GM13976 (cell line): ENCODE data around the gene CALHM1.

ENCODE experiments used
- DNase-seq: peaks from one replicate; pipeline ENCODE4 v3.0.0; 2012; ENCODE audit warnings: low spot score
- in situ Hi-C: fragments of 300-500 bp; cut with MboI; formaldehyde crosslinking; loops from one replicate; pipeline ENCODE4 v1.12.0; 2022; ENCODE audit warnings: low sequenced_read_pairs, mixed read lengths, inconsistent platforms; ENCODE audit not compliant: unreplicated experiment
- TF ChIP-seq, protein P1 (sequence below): IDR thresholded peaks from 2 replicates; pipeline ENCODE4 v1.5.1; 2012; ENCODE audit warnings: borderline replicate concordance, mild to moderate bottlenecking; ENCODE audit not compliant: insufficient read depth; ENCODE audit errors: extremely low read depth, missing control alignments, control extremely low read depth

Gene CALHM1

DNA sequence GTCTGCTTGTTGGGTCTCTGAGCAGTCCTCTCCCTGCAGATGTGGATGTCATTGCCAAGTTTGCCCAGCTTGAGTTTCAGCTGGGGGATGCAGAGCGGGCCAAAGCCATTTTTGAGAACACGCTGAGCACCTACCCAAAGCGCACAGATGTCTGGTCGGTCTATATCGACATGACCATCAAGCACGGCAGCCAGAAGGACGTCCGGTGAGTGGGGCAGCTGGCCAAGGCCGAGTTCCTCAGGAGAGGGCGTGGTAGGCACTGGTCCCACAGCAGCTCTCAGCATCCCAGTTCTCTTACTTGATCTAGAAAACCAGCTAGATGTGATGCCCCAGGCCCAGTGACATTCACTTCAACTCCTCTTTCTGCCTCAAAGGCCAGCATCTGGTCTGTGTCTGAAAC is 14.2 kb downstream of the CALHM1 start:
- TF ChIP-seq, protein P1, sequence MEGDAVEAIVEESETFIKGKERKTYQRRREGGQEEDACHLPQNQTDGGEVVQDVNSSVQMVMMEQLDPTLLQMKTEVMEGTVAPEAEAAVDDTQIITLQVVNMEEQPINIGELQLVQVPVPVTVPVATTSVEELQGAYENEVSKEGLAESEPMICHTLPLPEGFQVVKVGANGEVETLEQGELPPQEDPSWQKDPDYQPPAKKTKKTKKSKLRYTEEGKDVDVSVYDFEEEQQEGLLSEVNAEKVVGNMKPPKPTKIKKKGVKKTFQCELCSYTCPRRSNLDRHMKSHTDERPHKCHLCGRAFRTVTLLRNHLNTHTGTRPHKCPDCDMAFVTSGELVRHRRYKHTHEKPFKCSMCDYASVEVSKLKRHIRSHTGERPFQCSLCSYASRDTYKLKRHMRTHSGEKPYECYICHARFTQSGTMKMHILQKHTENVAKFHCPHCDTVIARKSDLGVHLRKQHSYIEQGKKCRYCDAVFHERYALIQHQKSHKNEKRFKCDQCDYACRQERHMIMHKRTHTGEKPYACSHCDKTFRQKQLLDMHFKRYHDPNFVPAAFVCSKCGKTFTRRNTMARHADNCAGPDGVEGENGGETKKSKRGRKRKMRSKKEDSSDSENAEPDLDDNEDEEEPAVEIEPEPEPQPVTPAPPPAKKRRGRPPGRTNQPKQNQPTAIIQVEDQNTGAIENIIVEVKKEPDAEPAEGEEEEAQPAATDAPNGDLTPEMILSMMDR = no peak
- in situ Hi-C loops = no loop called here

DNA sequence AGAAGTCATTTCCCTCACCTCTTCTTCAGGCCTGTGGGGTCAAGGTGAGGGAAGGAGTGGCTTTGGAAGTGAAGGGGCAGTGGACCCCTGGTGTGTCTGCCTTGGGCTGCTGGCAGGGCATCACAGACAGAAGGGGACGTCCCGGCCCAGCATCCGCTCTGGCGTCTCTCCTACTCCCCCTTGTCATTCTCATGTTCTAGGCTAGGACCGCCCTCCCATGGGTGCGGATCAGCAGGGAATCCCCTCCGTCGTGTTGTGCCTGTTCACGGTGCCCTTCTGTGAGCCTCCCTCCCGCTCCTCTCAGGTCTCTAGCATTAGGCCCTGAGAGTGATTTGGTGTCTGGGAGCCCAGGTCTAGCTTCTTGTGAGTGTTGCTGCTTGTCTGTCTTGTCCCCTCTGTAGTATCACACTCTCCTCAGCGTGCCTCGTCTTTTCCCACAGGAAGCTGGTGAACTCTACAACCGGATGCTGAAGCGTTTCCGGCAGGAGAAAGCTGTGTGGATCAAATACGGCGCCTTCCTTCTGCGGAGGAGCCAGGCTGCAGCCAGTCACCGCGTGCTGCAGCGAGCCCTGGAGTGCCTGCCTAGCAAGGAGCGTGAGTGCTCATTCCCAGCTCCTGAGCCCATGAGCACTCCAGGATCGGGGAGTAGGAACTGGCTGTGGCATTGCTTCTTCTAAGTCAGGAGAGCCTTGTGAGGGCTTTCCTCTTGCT is 15.1 kb downstream of the CALHM1 start:
- no peak for DNase-seq
- in situ Hi-C loops = no loop called here
- TF ChIP-seq, protein P1 = no peak

More for the DNA sequence above, 14.2 kb downstream of the CALHM1 start:
- DNase-seq = no peak

GRCh38 chr10:103442031-103442461 is 16.7 kb downstream of the CALHM1 start:
- in situ Hi-C loops = no loop called here
- TF ChIP-seq, protein P1 = no peak
- no peak for DNase-seq

GRCh38 chr10:103441611-103442010 is 17.1 kb downstream of the CALHM1 start:
- in situ Hi-C loops = no loop called here
- DNase-seq = no peak
- TF ChIP-seq, protein P1 = no peak

DNA sequence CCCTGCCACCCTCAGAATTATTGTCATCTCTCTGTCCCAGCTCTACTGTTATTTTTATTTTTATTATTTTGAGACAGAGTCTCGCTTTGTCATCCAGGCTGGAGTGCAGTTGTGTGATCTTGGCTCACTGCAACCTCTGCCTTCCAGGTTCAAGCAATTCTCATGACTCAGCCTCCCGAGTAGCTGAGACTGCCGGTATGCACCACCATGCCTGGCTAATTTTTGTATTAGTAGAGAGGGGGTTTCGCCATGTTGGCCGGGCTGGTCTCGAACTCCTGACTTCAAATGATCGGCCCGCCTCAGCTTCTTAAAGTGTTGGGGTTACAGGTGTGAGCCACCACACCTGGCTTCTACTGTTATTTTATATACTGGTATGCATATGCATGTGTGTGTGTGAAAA is 17.5 kb downstream of the CALHM1 start:
- in situ Hi-C loops = no loop called here
- DNase-seq = no peak
- TF ChIP-seq, protein P1 = no peak

GRCh38 chr10:103440416-103440815 is 18.3 kb downstream of the CALHM1 start:
- DNase-seq = no peak
- TF ChIP-seq, protein P1 = no peak
- in situ Hi-C loops = no loop called here
